Measurements from ENCODE around the gene C22orf31.

The C22orf31 gene

DNA sequence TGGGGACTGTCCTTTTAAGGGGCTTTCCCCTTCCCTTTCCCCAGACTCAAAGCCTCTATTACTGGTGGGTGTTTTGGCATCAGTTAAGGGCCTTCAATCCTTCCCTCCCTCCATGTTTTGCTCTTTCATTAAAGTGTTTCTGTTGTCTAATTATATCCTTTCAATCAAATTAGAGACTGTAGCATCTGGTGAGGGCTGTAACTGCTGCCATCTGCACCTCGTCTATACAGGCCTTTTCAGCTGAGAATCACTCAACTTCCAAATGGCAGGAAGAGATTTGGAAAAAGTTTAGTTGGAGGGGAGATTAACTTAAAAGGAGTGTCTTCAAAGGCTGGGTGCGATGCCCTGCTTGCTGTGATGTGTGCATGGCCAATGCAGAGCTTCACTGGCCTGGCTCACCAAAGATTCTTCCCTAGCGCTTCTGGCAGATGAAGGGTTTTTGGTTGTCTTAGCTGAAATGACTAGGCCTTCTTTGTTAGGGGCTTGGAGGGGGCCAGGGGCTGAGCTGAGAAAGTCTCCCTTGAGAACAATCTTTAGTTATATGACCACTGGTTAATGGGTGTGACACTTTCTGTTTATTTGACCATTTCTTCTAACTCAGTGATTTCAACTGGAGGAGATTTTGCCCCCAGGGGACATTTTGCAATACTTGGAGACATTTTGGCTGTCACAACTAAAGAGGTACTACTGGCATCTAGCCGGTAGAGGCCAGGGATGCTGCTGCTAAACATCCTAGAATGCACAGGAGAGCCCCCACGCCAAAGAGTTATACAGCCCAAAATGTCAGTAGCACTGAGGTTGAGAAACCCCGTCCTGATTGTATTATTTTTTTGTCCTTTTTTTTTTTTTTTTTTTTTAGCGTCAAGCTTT, 18.7 kb upstream of the C22orf31 start (continued):
- no peak for TF ChIP-seq SALL2 (tag by site-specific recombination; IDR thresholded peaks at IDR 0.05; ENCODE audit: borderline replicate concordance)
- TF ChIP-seq ZNF658 (tag by site-specific recombination; IDR thresholded peaks at IDR 0.05), result no peak
- peak; percentile 68; the same call in 1 of the 2 replicates for TF ChIP-seq KLF9 (tag by site-specific recombination; IDR thresholded peaks at IDR 0.05; ENCODE audit: low read depth)
- TF ChIP-seq, protein P1, sequence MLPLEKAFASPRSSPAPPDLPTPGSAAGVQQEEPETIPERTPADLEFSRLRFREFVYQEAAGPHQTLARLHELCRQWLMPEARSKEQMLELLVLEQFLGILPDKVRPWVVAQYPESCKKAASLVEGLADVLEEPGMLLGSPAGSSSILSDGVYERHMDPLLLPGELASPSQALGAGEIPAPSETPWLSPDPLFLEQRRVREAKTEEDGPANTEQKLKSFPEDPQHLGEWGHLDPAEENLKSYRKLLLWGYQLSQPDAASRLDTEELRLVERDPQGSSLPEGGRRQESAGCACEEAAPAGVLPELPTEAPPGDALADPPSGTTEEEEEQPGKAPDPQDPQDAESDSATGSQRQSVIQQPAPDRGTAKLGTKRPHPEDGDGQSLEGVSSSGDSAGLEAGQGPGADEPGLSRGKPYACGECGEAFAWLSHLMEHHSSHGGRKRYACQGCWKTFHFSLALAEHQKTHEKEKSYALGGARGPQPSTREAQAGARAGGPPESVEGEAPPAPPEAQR (tag by site-specific recombination; IDR thresholded peaks at IDR 0.05), result no peak

DNA sequence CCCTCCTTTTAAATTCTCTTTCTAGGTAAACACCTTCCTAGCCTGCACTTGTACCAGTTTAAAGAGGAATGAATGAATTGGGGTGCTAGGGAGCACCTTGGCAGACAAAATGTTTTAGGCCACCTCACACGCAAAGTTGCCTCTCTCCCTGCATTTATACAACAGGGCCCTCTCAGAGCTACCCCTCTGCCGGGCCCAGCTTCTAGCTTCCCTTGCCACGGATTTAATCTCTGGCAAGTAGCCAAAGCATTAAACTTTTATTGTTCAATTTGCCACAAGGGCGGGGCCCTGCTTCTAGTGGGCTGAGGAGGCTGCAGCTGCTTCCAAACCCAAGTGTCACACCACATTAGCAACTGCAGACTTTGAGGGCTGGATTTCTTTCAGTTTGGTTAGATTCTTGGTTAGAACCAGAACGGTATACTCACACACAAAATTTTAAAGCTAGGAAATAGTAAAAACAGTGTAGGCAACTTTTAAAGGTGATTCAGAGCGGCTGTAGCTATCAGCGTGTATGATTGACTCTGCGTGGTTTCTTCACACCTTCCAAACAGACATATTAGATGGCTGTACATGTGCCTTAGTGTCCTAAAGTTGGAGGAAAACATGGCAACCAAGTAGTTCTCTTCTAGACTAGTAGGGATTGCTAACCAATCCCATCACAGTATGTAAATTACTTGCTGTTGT, 17.7 kb upstream of the C22orf31 start:
- H3K4me1 ChIP-seq (ENCODE audit: control insufficient read depth, insufficient read depth, low read length), result peaks cover 29% of the 10 kb centered on the region
- POLR2A ChIA-PET, result interaction anchor here (0.6 kb wide), 1 partner anchor 153 kb away, joined by 4 read pairs; no protein-coding TSS in a partner anchor
- CTCF ChIA-PET, result interaction anchor here (0.8 to 2.8 kb wide), 6 partner anchors 10 to 166 kb away, joined by 3 to 9 read pairs (median 6); no protein-coding TSS in a partner anchor
- H3K4me3 ChIP-seq (ENCODE audit: low read depth, low read length), result no peak overlapping the region
- H3K9me3 ChIP-seq (ENCODE audit: control insufficient read depth, insufficient read depth, low read depth, low read length), result no peaks in the 10 kb centered on the region
- no peaks in the 10 kb centered on the region; a peak in 1 of 3 replicates for H3K36me3 ChIP-seq (ENCODE audit: control insufficient read depth in 2 of 2, insufficient read depth in 1 of 2, low read length in 2 of 2)
- H3K27ac ChIP-seq (ENCODE audit: extremely low read depth, low read depth, low read length), result peak overlapping the region; percentile 74
- no peak for TF ChIP-seq ZNF157 (tag by site-specific recombination; IDR thresholded peaks at IDR 0.05)
- peak; percentile 87; the same call in 1 of the 2 replicates for TF ChIP-seq ZBTB48 (tag by site-specific recombination; IDR thresholded peaks at IDR 0.05)
- peak; percentile 98 for TF ChIP-seq ZNF121 (tag by site-specific recombination; IDR thresholded peaks at IDR 0.05)
- TF ChIP-seq, protein P2, sequence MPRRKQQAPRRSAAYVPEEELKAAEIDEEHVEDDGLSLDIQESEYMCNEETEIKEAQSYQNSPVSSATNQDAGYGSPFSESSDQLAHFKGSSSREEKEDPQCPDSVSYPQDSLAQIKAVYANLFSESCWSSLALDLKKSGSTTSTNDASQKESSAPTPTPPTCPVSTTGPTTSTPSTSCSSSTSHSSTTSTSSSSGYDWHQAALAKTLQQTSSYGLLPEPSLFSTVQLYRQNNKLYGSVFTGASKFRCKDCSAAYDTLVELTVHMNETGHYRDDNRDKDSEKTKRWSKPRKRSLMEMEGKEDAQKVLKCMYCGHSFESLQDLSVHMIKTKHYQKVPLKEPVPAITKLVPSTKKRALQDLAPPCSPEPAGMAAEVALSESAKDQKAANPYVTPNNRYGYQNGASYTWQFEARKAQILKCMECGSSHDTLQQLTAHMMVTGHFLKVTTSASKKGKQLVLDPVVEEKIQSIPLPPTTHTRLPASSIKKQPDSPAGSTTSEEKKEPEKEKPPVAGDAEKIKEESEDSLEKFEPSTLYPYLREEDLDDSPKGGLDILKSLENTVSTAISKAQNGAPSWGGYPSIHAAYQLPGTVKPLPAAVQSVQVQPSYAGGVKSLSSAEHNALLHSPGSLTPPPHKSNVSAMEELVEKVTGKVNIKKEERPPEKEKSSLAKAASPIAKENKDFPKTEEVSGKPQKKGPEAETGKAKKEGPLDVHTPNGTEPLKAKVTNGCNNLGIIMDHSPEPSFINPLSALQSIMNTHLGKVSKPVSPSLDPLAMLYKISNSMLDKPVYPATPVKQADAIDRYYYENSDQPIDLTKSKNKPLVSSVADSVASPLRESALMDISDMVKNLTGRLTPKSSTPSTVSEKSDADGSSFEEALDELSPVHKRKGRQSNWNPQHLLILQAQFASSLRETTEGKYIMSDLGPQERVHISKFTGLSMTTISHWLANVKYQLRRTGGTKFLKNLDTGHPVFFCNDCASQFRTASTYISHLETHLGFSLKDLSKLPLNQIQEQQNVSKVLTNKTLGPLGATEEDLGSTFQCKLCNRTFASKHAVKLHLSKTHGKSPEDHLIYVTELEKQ (tag by site-specific recombination; IDR thresholded peaks at IDR 0.05; ENCODE audit: borderline replicate concordance), result 0 out of 2 replicates have a peak, but pooled peaks have one; percentile 0
- TF ChIP-seq KLF7 (tag by site-specific recombination; IDR thresholded peaks at IDR 0.05; ENCODE audit: borderline replicate concordance), result peak; percentile 20; the same call in 1 of the 2 replicates
- TF ChIP-seq, protein P3, sequence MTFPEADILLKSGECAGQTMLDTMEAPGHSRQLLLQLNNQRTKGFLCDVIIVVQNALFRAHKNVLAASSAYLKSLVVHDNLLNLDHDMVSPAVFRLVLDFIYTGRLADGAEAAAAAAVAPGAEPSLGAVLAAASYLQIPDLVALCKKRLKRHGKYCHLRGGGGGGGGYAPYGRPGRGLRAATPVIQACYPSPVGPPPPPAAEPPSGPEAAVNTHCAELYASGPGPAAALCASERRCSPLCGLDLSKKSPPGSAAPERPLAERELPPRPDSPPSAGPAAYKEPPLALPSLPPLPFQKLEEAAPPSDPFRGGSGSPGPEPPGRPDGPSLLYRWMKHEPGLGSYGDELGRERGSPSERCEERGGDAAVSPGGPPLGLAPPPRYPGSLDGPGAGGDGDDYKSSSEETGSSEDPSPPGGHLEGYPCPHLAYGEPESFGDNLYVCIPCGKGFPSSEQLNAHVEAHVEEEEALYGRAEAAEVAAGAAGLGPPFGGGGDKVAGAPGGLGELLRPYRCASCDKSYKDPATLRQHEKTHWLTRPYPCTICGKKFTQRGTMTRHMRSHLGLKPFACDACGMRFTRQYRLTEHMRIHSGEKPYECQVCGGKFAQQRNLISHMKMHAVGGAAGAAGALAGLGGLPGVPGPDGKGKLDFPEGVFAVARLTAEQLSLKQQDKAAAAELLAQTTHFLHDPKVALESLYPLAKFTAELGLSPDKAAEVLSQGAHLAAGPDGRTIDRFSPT (tag by site-specific recombination; IDR thresholded peaks at IDR 0.05), result no peak
- peak; percentile 76; the same call in 1 of the 2 replicates for TF ChIP-seq ZNF184 (tag by site-specific recombination; IDR thresholded peaks at IDR 0.05)
- no peak for TF ChIP-seq ZNF585B (tag by site-specific recombination; IDR thresholded peaks at IDR 0.05)
- TF ChIP-seq HOXD13 (CRISPR knock-in tag; IDR thresholded peaks at IDR 0.05; ENCODE audit: borderline replicate concordance), result peak; percentile 74
- TF ChIP-seq KLF10 (tag by site-specific recombination; IDR thresholded peaks at IDR 0.05), result peak; percentile 81
- TF ChIP-seq ZNF544 (tag by site-specific recombination; IDR thresholded peaks at IDR 0.05), result 0 out of 2 replicates have a peak, but pooled peaks have one; percentile 39
- peak; percentile 61; the same call in 1 of the 2 replicates for TF ChIP-seq ZNF37A (tag by site-specific recombination; IDR thresholded peaks at IDR 0.05)
- TF ChIP-seq, protein P4, sequence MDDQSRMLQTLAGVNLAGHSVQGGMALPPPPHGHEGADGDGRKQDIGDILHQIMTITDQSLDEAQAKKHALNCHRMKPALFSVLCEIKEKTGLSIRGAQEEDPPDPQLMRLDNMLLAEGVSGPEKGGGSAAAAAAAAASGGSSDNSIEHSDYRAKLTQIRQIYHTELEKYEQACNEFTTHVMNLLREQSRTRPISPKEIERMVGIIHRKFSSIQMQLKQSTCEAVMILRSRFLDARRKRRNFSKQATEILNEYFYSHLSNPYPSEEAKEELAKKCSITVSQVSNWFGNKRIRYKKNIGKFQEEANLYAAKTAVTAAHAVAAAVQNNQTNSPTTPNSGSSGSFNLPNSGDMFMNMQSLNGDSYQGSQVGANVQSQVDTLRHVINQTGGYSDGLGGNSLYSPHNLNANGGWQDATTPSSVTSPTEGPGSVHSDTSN (CRISPR knock-in tag; IDR thresholded peaks at IDR 0.05), result no peak
- 0 out of 2 replicates have a peak, but pooled peaks have one; percentile 21 for TF ChIP-seq ZXDB (tag by site-specific recombination; IDR thresholded peaks at IDR 0.05)
- TF ChIP-seq BCL11B (tag by site-specific recombination; IDR thresholded peaks at IDR 0.05; ENCODE audit: low read depth), result 0 out of 2 replicates have a peak, but pooled peaks have one; percentile 45
- peak; percentile 53; the same call in 1 of the 2 replicates for TF ChIP-seq ZNF626 (tag by site-specific recombination; IDR thresholded peaks at IDR 0.05)
- 0 out of 2 replicates have a peak, but pooled peaks have one; percentile 34 for TF ChIP-seq KLF8 (tag by site-specific recombination; IDR thresholded peaks at IDR 0.05)
- TF ChIP-seq YY1 (tag by site-specific recombination; IDR thresholded peaks at IDR 0.05), result no peak
- TF ChIP-seq ZNF335 (tag by site-specific recombination; conservative IDR thresholded peaks at IDR 0.05), result peak; percentile 59
- TF ChIP-seq ZNF221 (tag by site-specific recombination; IDR thresholded peaks at IDR 0.05; ENCODE audit: borderline replicate concordance), result peak; percentile 37; the same call in 1 of the 2 replicates
- TF ChIP-seq KLF16 (tag by site-specific recombination; IDR thresholded peaks at IDR 0.05), result peak; percentile 22; the same call in 1 of the 2 replicates
- TF ChIP-seq ZNF138 (tag by site-specific recombination; IDR thresholded peaks at IDR 0.05; ENCODE audit: borderline replicate concordance), result no peak
